H9 (cell line): ENCODE measurements around the gene TMEM123. TPM values are rescaled to one million over a fixed set of nuclear protein-coding genes. Genes with fewer than 3 reads are reported as not detected.
A peak's percentile ranks its signal among the peaks of the same experiment; 100 is the strongest.

Experiments used
- DNase-seq: peaks from one replicate; pipeline ENCODE4 v3.0.0-alpha.2; 2017
- H2AFZ ChIP-seq: one replicate; pipeline ENCODE4 v1.6.1; 2013; ENCODE audit warnings: mild to moderate bottlenecking, low read length, control low read depth, moderate library complexity
- H2AK5ac ChIP-seq: 2 replicates; pipeline ENCODE4 v1.6.1; 2013; ENCODE audit warnings: low read length, control low read depth, mixed read lengths; ENCODE audit not compliant: insufficient read length
- H2BK120ac ChIP-seq: one replicate; pipeline ENCODE4 v1.6.1; 2013; ENCODE audit warnings: low read depth, mild to moderate bottlenecking, low read length, control low read depth, inconsistent platforms; ENCODE audit not compliant: poor library complexity, severe bottlenecking
- H2BK12ac ChIP-seq: 2 replicates; pipeline ENCODE4 v1.6.1; 2013; ENCODE audit warnings: low read length, control low read depth, mixed read lengths, low read depth; ENCODE audit not compliant: insufficient read length
- H2BK15ac ChIP-seq: 2 replicates; pipeline ENCODE4 v1.6.1; 2013; ENCODE audit warnings: low read depth, low read length, control low read depth
- H2BK20ac ChIP-seq: one replicate; pipeline ENCODE4 v1.6.1; 2013; ENCODE audit warnings: low read depth, mild to moderate bottlenecking, low read length, control low read depth, inconsistent platforms; ENCODE audit not compliant: poor library complexity, severe bottlenecking
- H2BK5ac ChIP-seq: 2 replicates; pipeline ENCODE4 v1.6.1; 2013; ENCODE audit warnings: low read length, control low read depth, mixed read lengths; ENCODE audit not compliant: insufficient read length
- H3K14ac ChIP-seq: 2 replicates; pipeline ENCODE4 v1.6.1; 2013; ENCODE audit warnings: low read length, control low read depth; ENCODE audit not compliant: insufficient read depth
- H3K18ac ChIP-seq: 2 replicates; pipeline ENCODE4 v1.6.1; 2013; ENCODE audit warnings: low read depth, mild to moderate bottlenecking, mixed read lengths, low read length, control low read depth; ENCODE audit not compliant: insufficient read length
- H3K23ac ChIP-seq: 2 replicates; pipeline ENCODE4 v1.6.1; 2013; ENCODE audit warnings: low read length, control low read depth, mixed read lengths, low read depth; ENCODE audit not compliant: insufficient read length
- H3K23me2 ChIP-seq: 2 replicates; pipeline ENCODE4 v1.6.1; 2013; ENCODE audit warnings: low read depth, mild to moderate bottlenecking, mixed read lengths, low read length, control low read depth; ENCODE audit not compliant: insufficient read length, poor library complexity, severe bottlenecking
- H3K27ac ChIP-seq: 2 replicates; pipeline ENCODE4 v1.5.1; 2013; ENCODE audit warnings: low read length, control low read depth, mixed read lengths, low read depth; ENCODE audit not compliant: insufficient read length
- H3K27me3 ChIP-seq: 2 replicates; pipeline ENCODE4 v1.6.1; 2013; ENCODE audit warnings: low read length, control low read depth, inconsistent platforms; ENCODE audit not compliant: insufficient read depth
- H3K4ac ChIP-seq: 2 replicates; pipeline ENCODE4 v1.6.1; 2013; ENCODE audit warnings: low read depth, mild to moderate bottlenecking, control low read depth, inconsistent platforms, low read length, moderate library complexity
- H3K4me1 ChIP-seq: 2 replicates; pipeline ENCODE4 v1.6.1; 2013; ENCODE audit warnings: low read length, control low read depth, inconsistent platforms; ENCODE audit not compliant: insufficient read depth
- H3K4me2 ChIP-seq: 2 replicates; pipeline ENCODE4 v1.6.1; 2013; ENCODE audit warnings: low read length, control low read depth, mixed read lengths; ENCODE audit not compliant: insufficient read length, insufficient read depth
- H3K56ac ChIP-seq: 2 replicates; pipeline ENCODE4 v1.6.1; 2013; ENCODE audit warnings: low read depth, mild to moderate bottlenecking, mixed read lengths, low read length, control low read depth; ENCODE audit not compliant: insufficient read length
- H3K79me1 ChIP-seq: 2 replicates; pipeline ENCODE4 v1.6.1; 2013; ENCODE audit warnings: low read depth, mild to moderate bottlenecking, moderate library complexity, low read length, control low read depth, inconsistent platforms; ENCODE audit not compliant: insufficient read depth, poor library complexity, severe bottlenecking
- H3K79me2 ChIP-seq: 2 replicates; pipeline ENCODE4 v1.6.1; 2013; ENCODE audit warnings: low read length, control low read depth, inconsistent platforms; ENCODE audit not compliant: insufficient read depth
- H3K9ac ChIP-seq: 2 replicates; pipeline ENCODE4 v1.6.1; 2013; ENCODE audit warnings: low read length, control low read depth, mixed read lengths; ENCODE audit not compliant: insufficient read length; ENCODE audit errors: extremely low read depth
- H3K9me3 ChIP-seq: one replicate; pipeline ENCODE4 v1.6.1; 2013; ENCODE audit warnings: low read depth, low read length, inconsistent platforms; ENCODE audit not compliant: control insufficient read depth
- H3T11ph ChIP-seq: one replicate; pipeline ENCODE4 v1.6.1; 2013; ENCODE audit warnings: mild to moderate bottlenecking, low read length, control low read depth, inconsistent platforms
- H4K20me1 ChIP-seq: one replicate; pipeline ENCODE4 v1.6.1; 2013; ENCODE audit not compliant: control insufficient read depth, insufficient read length, insufficient read depth
- H4K5ac ChIP-seq: 2 replicates; pipeline ENCODE4 v1.6.1; 2013; ENCODE audit warnings: low read depth, mild to moderate bottlenecking, mixed read lengths, low read length, control low read depth; ENCODE audit not compliant: insufficient read length
- H4K8ac ChIP-seq: replicated peaks from 2 replicates; pipeline ENCODE4 v1.6.1; 2013; ENCODE audit warnings: low read length, control low read depth, mixed read lengths, low read depth; ENCODE audit not compliant: insufficient read length
- H4K91ac ChIP-seq: 2 replicates; pipeline ENCODE4 v1.6.1; 2013; ENCODE audit warnings: low read depth, mild to moderate bottlenecking, moderate library complexity, mixed read lengths, low read length, control low read depth; ENCODE audit not compliant: insufficient read length
- H3K27ac Mint-ChIP-seq, 3 experiments: 2 replicates in 2 of 3; 3 replicates in 1 of 3; pipeline ENCODE4 v1.8.0; 2020 to 2021; ENCODE audit warnings: mixed read lengths in 3 of 3, mild to moderate bottlenecking in 1 of 3, moderate library complexity in 1 of 3
- H3K27me3 Mint-ChIP-seq: 2 replicates; pipeline ENCODE4 v1.8.0; 2021; ENCODE audit warnings: low read depth, mild to moderate bottlenecking, moderate library complexity, mixed read lengths
- H3K36me3 Mint-ChIP-seq, 3 experiments: 2 replicates in 2 of 3; 3 replicates in 1 of 3; pipeline ENCODE4 v1.8.0; 2020 to 2021; ENCODE audit warnings: low read depth in 3 of 3, mixed read lengths in 3 of 3; ENCODE audit not compliant: insufficient read depth in 1 of 3
- H3K4me1 Mint-ChIP-seq, 2 experiments: 2 replicates each; pipeline ENCODE4 v1.8.0; 2020; ENCODE audit warnings: mixed read lengths in 2 of 2
- H3K4me3 Mint-ChIP-seq, 2 experiments: 2 replicates in 1 of 2; 3 replicates in 1 of 2; pipeline ENCODE4 v1.8.0; 2020 to 2021; ENCODE audit warnings: mild to moderate bottlenecking in 2 of 2, mixed read lengths in 2 of 2, moderate library complexity in 1 of 2
- H3K9me3 Mint-ChIP-seq, 2 experiments: 2 replicates in 1 of 2; 3 replicates in 1 of 2; pipeline ENCODE4 v1.8.0; 2020; ENCODE audit warnings: mild to moderate bottlenecking in 2 of 2, mixed read lengths in 2 of 2, moderate library complexity in 1 of 2
- WGBS: extraction: QIAGEN DNeasy Blood & Tissue Kit; methylation state at CpG from one replicate; pipeline ENCODE4 v1.1.7; 2013; ENCODE audit warnings: missing lambda C conversion rate, low lambda C conversion rate, mixed read lengths; ENCODE audit not compliant: insufficient read length; ENCODE audit errors: extremely low coverage; 5-methylcytosine and 5-hydroxymethylcytosine counted together
- total RNA-seq: library from RNA; stranded (reverse); gene quantifications from 2 replicates; pipeline ENCODE4 v1.2.1, GENCODE V29; 2021
- TF ChIP-seq, protein P1 (sequence below): fragments of 200-600 bp; sonication (generic); conservative IDR thresholded peaks from 3 replicates; pipeline ENCODE4 v1.8.0; 2021; ENCODE audit warnings: antibody characterized with exemption, mild to moderate bottlenecking

TMEM123 gene
- total RNA-seq, 1 experiment from 2014 or later, result 76.7 TPM

DNA sequence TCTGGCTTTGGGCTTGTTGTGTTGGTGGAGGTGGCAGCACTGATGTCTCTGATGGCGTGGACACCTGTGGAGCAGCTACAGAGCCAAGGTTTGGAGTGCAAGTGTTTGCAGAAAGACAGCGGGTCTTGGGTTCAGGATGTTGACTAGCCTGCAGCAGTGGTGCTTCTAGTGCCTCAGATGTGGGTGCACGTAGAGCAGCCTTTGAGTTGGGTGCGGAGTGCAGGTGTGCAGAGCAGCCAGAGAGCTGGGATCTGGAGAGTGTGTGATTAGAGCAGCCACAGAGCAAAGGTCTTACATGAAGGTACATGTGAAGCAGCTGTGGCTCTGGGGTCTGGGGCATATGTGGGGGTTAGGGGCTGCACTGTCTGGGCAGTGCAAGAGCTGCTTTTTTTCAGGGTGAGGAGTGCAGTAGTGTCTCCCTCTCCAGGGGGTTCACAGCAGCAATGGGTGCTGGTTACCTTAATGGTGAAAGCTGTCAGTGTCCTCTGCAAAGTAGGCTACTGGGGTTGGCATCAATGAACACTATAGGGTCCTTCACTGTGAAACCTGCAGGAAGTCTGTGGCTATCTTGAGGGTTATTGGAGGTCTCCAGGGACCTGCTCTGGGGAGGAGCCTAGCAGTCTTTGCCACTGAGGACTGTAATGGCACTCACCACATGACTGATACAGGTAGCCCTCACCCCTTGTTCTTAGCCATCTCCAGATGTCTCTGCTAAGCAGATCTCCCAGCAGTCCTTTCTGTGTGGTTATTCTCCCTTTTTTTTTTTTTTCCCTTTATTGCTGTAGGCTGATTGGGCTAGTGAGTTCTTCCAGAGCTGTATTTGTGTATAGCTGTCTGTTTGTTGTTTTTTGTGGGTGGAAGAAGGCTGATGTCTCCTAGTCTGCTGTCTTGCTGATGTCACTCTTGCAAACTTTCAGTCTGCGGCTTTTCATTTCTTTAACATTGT is 91.2 kb downstream of the TMEM123 start:
- TF ChIP-seq, protein P1, sequence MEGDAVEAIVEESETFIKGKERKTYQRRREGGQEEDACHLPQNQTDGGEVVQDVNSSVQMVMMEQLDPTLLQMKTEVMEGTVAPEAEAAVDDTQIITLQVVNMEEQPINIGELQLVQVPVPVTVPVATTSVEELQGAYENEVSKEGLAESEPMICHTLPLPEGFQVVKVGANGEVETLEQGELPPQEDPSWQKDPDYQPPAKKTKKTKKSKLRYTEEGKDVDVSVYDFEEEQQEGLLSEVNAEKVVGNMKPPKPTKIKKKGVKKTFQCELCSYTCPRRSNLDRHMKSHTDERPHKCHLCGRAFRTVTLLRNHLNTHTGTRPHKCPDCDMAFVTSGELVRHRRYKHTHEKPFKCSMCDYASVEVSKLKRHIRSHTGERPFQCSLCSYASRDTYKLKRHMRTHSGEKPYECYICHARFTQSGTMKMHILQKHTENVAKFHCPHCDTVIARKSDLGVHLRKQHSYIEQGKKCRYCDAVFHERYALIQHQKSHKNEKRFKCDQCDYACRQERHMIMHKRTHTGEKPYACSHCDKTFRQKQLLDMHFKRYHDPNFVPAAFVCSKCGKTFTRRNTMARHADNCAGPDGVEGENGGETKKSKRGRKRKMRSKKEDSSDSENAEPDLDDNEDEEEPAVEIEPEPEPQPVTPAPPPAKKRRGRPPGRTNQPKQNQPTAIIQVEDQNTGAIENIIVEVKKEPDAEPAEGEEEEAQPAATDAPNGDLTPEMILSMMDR, result no peak

More for the DNA sequence above, 91.2 kb downstream of the TMEM123 start:
- Histone ChIP-seq H3K56ac (no peak overlapping the region), H2BK120ac (no peak overlapping the region), H2BK15ac (no peak overlapping the region), H3K23ac (no peak overlapping the region), H2AK5ac (no peak overlapping the region), H3K79me1 (no peaks in the 10 kb centered on the region), H3K4ac (no peak overlapping the region), H3K4me2 (no peak overlapping the region), H3K9me3 (no peaks in the 10 kb centered on the region), H3T11ph (no peak overlapping the region), H4K8ac (no peak overlapping the region), H3K23me2 (no peaks in the 10 kb centered on the region), H3K14ac (no peak overlapping the region), H2AFZ (no peak overlapping the region), H2BK20ac (no peak overlapping the region), H3K4me1 (no peaks in the 10 kb centered on the region), H4K5ac (no peak overlapping the region), H3K27ac (no peak overlapping the region), H3K9ac (no peak overlapping the region), H4K20me1 (no peaks in the 10 kb centered on the region), H3K18ac (no peak overlapping the region), H4K91ac (no peak overlapping the region), H3K79me2 (no peaks in the 10 kb centered on the region), H2BK12ac (no peak overlapping the region), H2BK5ac (no peak overlapping the region), H3K27me3 (no peaks in the 10 kb centered on the region)
- Mint-ChIP-seq H3K27ac (peak overlapping the region in 2 of 3 experiments; percentile 27 to 48; a peak in 2 of 7 replicates), H3K9me3 (no peaks in the 10 kb centered on the region; a peak in 1 of 5 replicates), H3K27me3 (no peaks in the 10 kb centered on the region), H3K4me3 (no peak overlapping the region), H3K36me3 (peaks cover 13 to 60% (median 57%) of the 10 kb centered on the region in 3 experiments; a peak in 6 of 7 replicates), H3K4me1 (0 out of 4 replicates have a peak, but pooled peaks cover 0 to 6% of the 10 kb centered on the region in 2 experiments)
- DNase-seq, result no peak
- WGBS, result no CpG with 5 or more reads among the region's 5 CpGs
